ENCODE results near the gene KCNA4.
"Not testable (repeated sequence)": the region's sequence is repeated elsewhere in the genome, so short reads cannot be mapped to it uniquely, and the experiment has no call there.

Gene KCNA4

GRCh38 chr11:30016588-30017363 lies at the start of gene KCNA4:
Gene KCNA4, minus strand, starts transcription at chr11:30017030. Its CDS starts 4,352 bp downstream, at chr11:30012678.
- DNase-seq (ENCODE audit: extremely low read depth in 1 of 2, low read depth in 1 of 2): no peak

- no peak for DNase-seq (ENCODE audit: extremely low read depth in 1 of 2, low read depth in 1 of 2)
Observed at GRCh38 chr11:30062103-30062502, 45.3 kb upstream of the KCNA4 start.

- no peak for DNase-seq (ENCODE audit: extremely low read depth in 1 of 2, low read depth in 1 of 2)
Observed at GRCh38 chr11:30059172-30059815, 42.5 kb upstream of the KCNA4 start.

GRCh38 chr11:30049214-30049613 lies 32.4 kb upstream of the KCNA4 start:
- no peak for DNase-seq (ENCODE audit: extremely low read depth in 1 of 2, low read depth in 1 of 2)

- no peak for DNase-seq (ENCODE audit: extremely low read depth in 1 of 2, low read depth in 1 of 2)
Observed at GRCh38 chr11:30046578-30046945, 29.7 kb upstream of the KCNA4 start.

- DNase-seq (ENCODE audit: extremely low read depth in 1 of 2, low read depth in 1 of 2): no peak
Observed at GRCh38 chr11:30045921-30046577, 29.2 kb upstream of the KCNA4 start.

GRCh38 chr11:30045144-30045543 lies 28.3 kb upstream of the KCNA4 start:
- DNase-seq (ENCODE audit: extremely low read depth in 1 of 2, low read depth in 1 of 2): no peak

GRCh38 chr11:30041171-30041570 lies 24.3 kb upstream of the KCNA4 start:
- no peak for DNase-seq (ENCODE audit: extremely low read depth in 1 of 2, low read depth in 1 of 2)

- not testable (repeated sequence) for DNase-seq (ENCODE audit: extremely low read depth in 1 of 2, low read depth in 1 of 2)
Observed at GRCh38 chr11:30034746-30035145, 17.9 kb upstream of the KCNA4 start.

GRCh38 chr11:30034166-30034565 lies 17.3 kb upstream of the KCNA4 start:
- not testable (repeated sequence) for DNase-seq (ENCODE audit: extremely low read depth in 1 of 2, low read depth in 1 of 2)

GRCh38 chr11:30025396-30026139 lies 8.7 kb upstream of the KCNA4 start:
- DNase-seq (ENCODE audit: extremely low read depth in 1 of 2, low read depth in 1 of 2): no peak

- DNase-seq (ENCODE audit: extremely low read depth in 1 of 2, low read depth in 1 of 2): no peak
Observed at GRCh38 chr11:30023074-30023473, 6.2 kb upstream of the KCNA4 start.

GRCh38 chr11:30019481-30019880 lies 2.7 kb upstream of the KCNA4 start:
- no peak for DNase-seq (ENCODE audit: extremely low read depth in 1 of 2, low read depth in 1 of 2)

GRCh38 chr11:30018495-30018894 lies 1.7 kb upstream of the KCNA4 start:
- DNase-seq (ENCODE audit: extremely low read depth in 1 of 2, low read depth in 1 of 2): no peak

GRCh38 chr11:30017445-30017895 lies 640 bp upstream of the KCNA4 start:
- no peak for DNase-seq (ENCODE audit: extremely low read depth in 1 of 2, low read depth in 1 of 2)

- DNase-seq (ENCODE audit: extremely low read depth in 1 of 2, low read depth in 1 of 2): no peak
Observed at GRCh38 chr11:30015725-30016412, 961 bp downstream of the KCNA4 start.

- DNase-seq (ENCODE audit: extremely low read depth in 1 of 2, low read depth in 1 of 2): no peak
Observed at GRCh38 chr11:30012346-30012745, 4.5 kb downstream of the KCNA4 start.

- DNase-seq (ENCODE audit: extremely low read depth in 1 of 2, low read depth in 1 of 2): no peak
Observed at GRCh38 chr11:30009060-30009459, 7.8 kb downstream of the KCNA4 start.

- no peak for DNase-seq (ENCODE audit: extremely low read depth in 1 of 2, low read depth in 1 of 2)
Observed at GRCh38 chr11:30006876-30007275, 10.0 kb downstream of the KCNA4 start.

GRCh38 chr11:30002157-30002785 lies 14.6 kb downstream of the KCNA4 start:
- DNase-seq (ENCODE audit: extremely low read depth in 1 of 2, low read depth in 1 of 2): no peak
